Measurements from ENCODE around the gene ANTXR1.

DNA sequence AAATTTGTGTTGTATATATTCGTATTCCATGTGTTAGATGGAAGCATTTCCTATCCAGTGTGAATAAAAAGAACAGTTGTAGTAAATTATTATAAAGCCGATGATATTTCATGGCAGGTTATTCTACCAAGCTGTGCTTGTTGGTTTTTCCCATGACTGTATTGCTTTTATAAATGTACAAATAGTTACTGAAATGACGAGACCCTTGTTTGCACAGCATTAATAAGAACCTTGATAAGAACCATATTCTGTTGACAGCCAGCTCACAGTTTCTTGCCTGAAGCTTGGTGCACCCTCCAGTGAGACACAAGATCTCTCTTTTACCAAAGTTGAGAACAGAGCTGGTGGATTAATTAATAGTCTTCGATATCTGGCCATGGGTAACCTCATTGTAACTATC is 235.3 kb downstream of the ANTXR1 start:
- TF ChIP-seq TAF1 (IDR thresholded peaks at IDR 0.05; ENCODE audit: low read depth, low read length): no peak
- TF ChIP-seq, protein P1, sequence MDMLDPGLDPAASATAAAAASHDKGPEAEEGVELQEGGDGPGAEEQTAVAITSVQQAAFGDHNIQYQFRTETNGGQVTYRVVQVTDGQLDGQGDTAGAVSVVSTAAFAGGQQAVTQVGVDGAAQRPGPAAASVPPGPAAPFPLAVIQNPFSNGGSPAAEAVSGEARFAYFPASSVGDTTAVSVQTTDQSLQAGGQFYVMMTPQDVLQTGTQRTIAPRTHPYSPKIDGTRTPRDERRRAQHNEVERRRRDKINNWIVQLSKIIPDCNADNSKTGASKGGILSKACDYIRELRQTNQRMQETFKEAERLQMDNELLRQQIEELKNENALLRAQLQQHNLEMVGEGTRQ (IDR thresholded peaks at IDR 0.05; ENCODE audit: low read length): no peak
- TF ChIP-seq, protein P2, sequence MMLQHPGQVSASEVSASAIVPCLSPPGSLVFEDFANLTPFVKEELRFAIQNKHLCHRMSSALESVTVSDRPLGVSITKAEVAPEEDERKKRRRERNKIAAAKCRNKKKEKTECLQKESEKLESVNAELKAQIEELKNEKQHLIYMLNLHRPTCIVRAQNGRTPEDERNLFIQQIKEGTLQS (IDR thresholded peaks at IDR 0.05; ENCODE audit: insufficient read depth, low read depth, low read length): no peak
- TF ChIP-seq KDM4A (IDR thresholded peaks at IDR 0.05; ENCODE audit: low read depth, low read length, severe bottlenecking): no peak

Data from H1 (cell line).